ENCODE results near the gene SLC35D2. TPM values are rescaled to one million over a fixed set of nuclear protein-coding genes. Genes with fewer than 3 reads are reported as not detected.
A peak's percentile ranks its signal among the peaks of the same experiment; 100 is the strongest.

SLC35D2 gene
- total and polyA plus RNA-seq, 2 donors (not counting 1 experiment from before 2014, with no cell fraction given), result 27.2 to 34.7 TPM

DNA sequence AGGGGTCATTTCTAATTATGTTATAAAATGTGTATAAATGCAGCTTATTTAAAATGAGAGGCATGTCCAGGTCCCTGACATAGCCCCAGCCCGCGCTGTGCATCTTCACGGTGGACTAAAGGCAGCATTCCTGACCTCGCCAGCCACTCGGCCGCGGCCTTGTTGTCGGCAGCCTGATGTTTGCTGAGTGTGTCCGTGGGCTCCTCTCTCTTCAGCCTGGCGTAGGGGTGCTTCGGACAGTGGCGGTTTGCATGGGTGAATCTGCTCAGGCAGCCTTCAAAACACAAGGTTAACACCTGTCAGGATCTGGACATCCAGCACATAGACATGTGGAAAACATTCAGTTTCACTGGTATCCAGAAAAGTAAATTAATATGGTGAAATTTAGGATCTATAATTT lies 8.8 kb upstream of the SLC35D2 start:
- no peaks in the 10 kb centered on the region for H3K36me3 ChIP-seq (ENCODE audit: control insufficient read depth, insufficient read depth, low read length)
- DNase-seq (ENCODE audit: low read depth in 2 of 2), result no peak
- H3K4me3 ChIP-seq (replicated peaks in 1 of 4; ENCODE audit: control extremely low read depth in 1 of 4, insufficient read depth in 1 of 4, low read depth in 3 of 4, low read length in 4 of 4), result no peak overlapping the region
- TF ChIP-seq, protein P1, sequence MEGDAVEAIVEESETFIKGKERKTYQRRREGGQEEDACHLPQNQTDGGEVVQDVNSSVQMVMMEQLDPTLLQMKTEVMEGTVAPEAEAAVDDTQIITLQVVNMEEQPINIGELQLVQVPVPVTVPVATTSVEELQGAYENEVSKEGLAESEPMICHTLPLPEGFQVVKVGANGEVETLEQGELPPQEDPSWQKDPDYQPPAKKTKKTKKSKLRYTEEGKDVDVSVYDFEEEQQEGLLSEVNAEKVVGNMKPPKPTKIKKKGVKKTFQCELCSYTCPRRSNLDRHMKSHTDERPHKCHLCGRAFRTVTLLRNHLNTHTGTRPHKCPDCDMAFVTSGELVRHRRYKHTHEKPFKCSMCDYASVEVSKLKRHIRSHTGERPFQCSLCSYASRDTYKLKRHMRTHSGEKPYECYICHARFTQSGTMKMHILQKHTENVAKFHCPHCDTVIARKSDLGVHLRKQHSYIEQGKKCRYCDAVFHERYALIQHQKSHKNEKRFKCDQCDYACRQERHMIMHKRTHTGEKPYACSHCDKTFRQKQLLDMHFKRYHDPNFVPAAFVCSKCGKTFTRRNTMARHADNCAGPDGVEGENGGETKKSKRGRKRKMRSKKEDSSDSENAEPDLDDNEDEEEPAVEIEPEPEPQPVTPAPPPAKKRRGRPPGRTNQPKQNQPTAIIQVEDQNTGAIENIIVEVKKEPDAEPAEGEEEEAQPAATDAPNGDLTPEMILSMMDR (conservative IDR thresholded peaks at IDR 0.05 in 1 of 2, IDR thresholded peaks at IDR 0.05 in 1 of 2; ENCODE audit: low read depth in 1 of 2, low read length in 2 of 2), result no peak
- no peak for TF ChIP-seq EZH2 (IDR thresholded peaks at IDR 0.05; ENCODE audit: low read length, missing control alignments)
- H3K4me2 ChIP-seq (ENCODE audit: extremely low read depth, insufficient read depth, low read length), result no peak overlapping the region
- H2AFZ ChIP-seq (ENCODE audit: low read length), result no peak overlapping the region
- H3K27ac ChIP-seq (ENCODE audit: insufficient read depth, low read length), result no peak overlapping the region
- H4K20me1 ChIP-seq (ENCODE audit: control insufficient read depth, extremely low read depth, insufficient read depth, low read length), result no peaks in the 10 kb centered on the region
- no peaks in the 10 kb centered on the region for H3K79me2 ChIP-seq (ENCODE audit: control insufficient read depth, insufficient read depth, low read length)
- no peak overlapping the region for H3K9ac ChIP-seq (ENCODE audit: insufficient read depth, low read length)
- H3K9me3 ChIP-seq (ENCODE audit: control insufficient read depth, insufficient read depth, low read depth, low read length), result no peaks in the 10 kb centered on the region
- no peaks in the 10 kb centered on the region for H3K4me1 ChIP-seq (ENCODE audit: control insufficient read depth, extremely low read depth, insufficient read depth, low read length)
- H3K27me3 ChIP-seq (ENCODE audit: control insufficient read depth, insufficient read depth, low read length), result no peaks in the 10 kb centered on the region

DNA sequence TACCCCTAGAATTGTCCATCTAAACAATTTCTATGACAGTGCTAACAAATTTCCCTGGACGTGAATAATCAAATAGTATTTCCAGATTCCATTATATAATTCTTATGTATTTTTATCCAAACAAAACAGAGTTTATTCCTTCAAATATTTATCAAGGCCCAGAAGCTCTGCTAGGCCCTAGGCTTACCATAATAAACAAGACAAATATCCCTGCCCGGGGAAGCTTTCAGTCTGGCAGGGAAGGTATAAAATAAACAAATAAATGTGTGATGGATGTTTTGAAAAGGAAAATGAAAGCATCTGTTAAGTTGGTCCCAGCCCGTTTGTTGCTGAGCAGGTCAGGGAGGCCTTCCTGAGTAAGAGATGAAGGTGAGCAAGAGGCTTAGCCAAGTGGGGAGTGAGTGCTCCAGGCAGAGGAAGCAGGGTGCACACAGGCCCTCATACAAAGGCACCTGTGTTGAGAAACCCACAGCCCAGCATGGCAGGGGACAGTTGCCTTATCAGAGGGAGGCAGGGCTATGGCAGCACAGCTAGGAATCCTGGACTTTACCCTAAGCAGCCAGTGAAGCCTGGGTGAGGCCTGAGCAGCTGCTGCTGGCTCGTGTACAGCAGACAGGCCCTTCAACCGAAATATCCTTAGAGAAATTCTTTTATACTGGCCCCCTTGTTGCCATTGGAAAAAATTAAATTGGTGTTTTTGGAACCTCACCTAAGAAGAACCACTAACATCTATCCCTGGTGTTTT lies 7.7 kb upstream of the SLC35D2 start:
- no peak overlapping the region for H3K27ac ChIP-seq (ENCODE audit: insufficient read depth, low read length)
- no peaks in the 10 kb centered on the region for H3K9me3 ChIP-seq (ENCODE audit: control insufficient read depth, insufficient read depth, low read depth, low read length)
- H4K20me1 ChIP-seq (ENCODE audit: control insufficient read depth, extremely low read depth, insufficient read depth, low read length), result no peaks in the 10 kb centered on the region
- no peaks in the 10 kb centered on the region for H3K4me1 ChIP-seq (ENCODE audit: control insufficient read depth, extremely low read depth, insufficient read depth, low read length)
- TF ChIP-seq, protein P1 (conservative IDR thresholded peaks at IDR 0.05 in 1 of 2, IDR thresholded peaks at IDR 0.05 in 1 of 2; ENCODE audit: low read depth in 1 of 2, low read length in 2 of 2), result no peak
- TF ChIP-seq EZH2 (IDR thresholded peaks at IDR 0.05; ENCODE audit: low read length, missing control alignments), result no peak
- H3K4me3 ChIP-seq (replicated peaks in 1 of 4; ENCODE audit: control extremely low read depth in 1 of 4, insufficient read depth in 1 of 4, low read depth in 3 of 4, low read length in 4 of 4), result no peak overlapping the region
- H2AFZ ChIP-seq (ENCODE audit: low read length), result peak overlapping the region; percentile 79
- no peaks in the 10 kb centered on the region for H3K36me3 ChIP-seq (ENCODE audit: control insufficient read depth, insufficient read depth, low read length)
- DNase-seq (ENCODE audit: low read depth in 2 of 2), result peak in 1 of 2 donors; percentile 27
- H3K9ac ChIP-seq (ENCODE audit: insufficient read depth, low read length), result no peak overlapping the region
- H3K27me3 ChIP-seq (ENCODE audit: control insufficient read depth, insufficient read depth, low read length), result no peaks in the 10 kb centered on the region
- H3K79me2 ChIP-seq (ENCODE audit: control insufficient read depth, insufficient read depth, low read length), result no peaks in the 10 kb centered on the region
- H3K4me2 ChIP-seq (ENCODE audit: extremely low read depth, insufficient read depth, low read length), result peak overlapping the region; percentile 51

DNA sequence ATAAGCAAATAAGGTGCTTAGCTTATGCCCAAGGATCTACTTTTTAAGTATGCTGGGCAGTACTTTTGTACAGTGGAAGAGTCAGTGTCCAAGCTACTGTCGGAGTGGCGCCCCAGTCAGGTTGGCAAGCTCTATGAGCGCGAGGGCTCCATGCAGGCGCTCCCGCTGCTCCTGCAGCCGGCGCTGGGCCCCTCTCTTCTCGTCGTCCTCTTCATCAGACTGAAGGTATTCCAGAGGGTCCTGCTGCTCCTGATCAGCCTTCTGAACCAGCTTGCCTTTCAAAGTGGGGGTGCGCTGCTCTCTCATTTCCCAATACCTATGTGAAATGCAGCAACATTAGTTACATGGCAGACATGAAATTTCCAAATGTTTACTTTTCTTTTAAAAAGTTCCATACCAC lies 4.6 kb upstream of the SLC35D2 start:
- H3K9me3 ChIP-seq (ENCODE audit: control insufficient read depth, insufficient read depth, low read depth, low read length), result no peaks in the 10 kb centered on the region
- H3K4me3 ChIP-seq (replicated peaks in 1 of 4; ENCODE audit: control extremely low read depth in 1 of 4, insufficient read depth in 1 of 4, low read depth in 3 of 4, low read length in 4 of 4), result no peak overlapping the region
- no peaks in the 10 kb centered on the region for H3K79me2 ChIP-seq (ENCODE audit: control insufficient read depth, insufficient read depth, low read length)
- H3K36me3 ChIP-seq (ENCODE audit: control insufficient read depth, insufficient read depth, low read length), result no peaks in the 10 kb centered on the region
- no peak for DNase-seq (ENCODE audit: low read depth in 2 of 2)
- H3K27ac ChIP-seq (ENCODE audit: insufficient read depth, low read length), result no peak overlapping the region
- TF ChIP-seq, protein P1 (conservative IDR thresholded peaks at IDR 0.05 in 1 of 2, IDR thresholded peaks at IDR 0.05 in 1 of 2; ENCODE audit: low read depth in 1 of 2, low read length in 2 of 2), result no peak
- TF ChIP-seq EZH2 (IDR thresholded peaks at IDR 0.05; ENCODE audit: low read length, missing control alignments), result no peak
- no peaks in the 10 kb centered on the region for H4K20me1 ChIP-seq (ENCODE audit: control insufficient read depth, extremely low read depth, insufficient read depth, low read length)
- no peaks in the 10 kb centered on the region for H3K27me3 ChIP-seq (ENCODE audit: control insufficient read depth, insufficient read depth, low read length)
- H3K9ac ChIP-seq (ENCODE audit: insufficient read depth, low read length), result no peak overlapping the region
- H3K4me2 ChIP-seq (ENCODE audit: extremely low read depth, insufficient read depth, low read length), result no peak overlapping the region
- H3K4me1 ChIP-seq (ENCODE audit: control insufficient read depth, extremely low read depth, insufficient read depth, low read length), result no peaks in the 10 kb centered on the region
- no peak overlapping the region for H2AFZ ChIP-seq (ENCODE audit: low read length)
